Prostate gland (tissue), 2 donors: ENCODE data around the gene CASKIN1. TPM values are rescaled to one million over a fixed set of nuclear protein-coding genes. Genes with fewer than 3 reads are reported as not detected.

ENCODE experiments used
- DNase-seq: peaks from one replicate; pipeline ENCODE4 v3.0.0-alpha.2; 2019; ENCODE audit warnings: low spot score
- H3K27ac ChIP-seq, 2 donors: fragments of 200-600 bp; sonication (generic); 2 replicates each; pipeline ENCODE4 v1.5.1; 2017 to 2019
- H3K27me3 ChIP-seq: fragments of 200-600 bp; sonication (generic); replicated peaks from 2 replicates; pipeline ENCODE4 v1.5.1; 2019; ENCODE audit not compliant: insufficient read depth
- H3K36me3 ChIP-seq, 2 donors: fragments of 200-600 bp; sonication (generic); 1 replicate in 1 of 2; 2 replicates in 1 of 2; pipeline versions ENCODE4 v1.5.1 to v1.8.1; 2017 to 2019
- H3K4me1 ChIP-seq: fragments of 200-600 bp; sonication (generic); replicated peaks from 2 replicates; pipeline ENCODE4 v1.5.1; 2019
- H3K4me3 ChIP-seq, 2 donors: fragments of 200-600 bp; sonication (generic); 2 replicates each; pipeline ENCODE4 v1.5.1; 2017 to 2019
- H3K9me3 ChIP-seq: fragments of 200-600 bp; sonication (generic); 2 replicates; pipeline ENCODE4 v1.5.1; 2017
- CTCF ChIP-seq, 4 experiments: fragments of 200-600 bp in 2 of 4; fragments of 450-650 bp in 2 of 4; sonication (generic) in 2 of 4; IDR thresholded peaks; 1 replicate in 3 of 4; 2 replicates in 1 of 4; pipeline ENCODE4 v1.5.1; 2016 to 2019; ENCODE audit warnings: antibody characterized with exemption in 4 of 4, mild to moderate bottlenecking in 2 of 4, moderate library complexity in 2 of 4
- POLR2A ChIP-seq: fragments of 450-650 bp; IDR thresholded peaks from one replicate; pipeline ENCODE4 v1.6.1; 2016; ENCODE audit warnings: antibody characterized with exemption, mild to moderate bottlenecking
- POLR2AphosphoS5 ChIP-seq: sonication (generic); formaldehyde crosslinking; IDR thresholded peaks from one replicate; pipeline ENCODE4 v1.6.1; 2017; ENCODE audit warnings: antibody characterized with exemption
- WGBS: methylation state at CpG from one replicate; pipeline ENCODE4 v1.1.5; 2018; 5-methylcytosine and 5-hydroxymethylcytosine counted together
- intact Hi-C: fragments of 100-400 bp; cut with DNase I; formaldehyde crosslinking; loops from one replicate; pipeline ENCODE4 v1.14.2; 2022
- total RNA-seq, 2 donors: library from RNA; depleted of rRNA; stranded (reverse); fragments of >200 nt; gene quantifications; one replicate each; pipeline ENCODE4 v1.1.0, GENCODE V29; 2016

CASKIN1 gene
- total RNA-seq, 2 donors from 2014 or later: 0.77 to 5.3 TPM

- DNase-seq: no peak
- 68% methylated on average over 4 of the region's 4 CpGs for WGBS
- H3K9me3 ChIP-seq: no peaks in the 10 kb centered on the region
- H3K27ac ChIP-seq: no peak overlapping the region
- no peak overlapping the region for H3K4me3 ChIP-seq
- intact Hi-C loops: no loop called here
- H3K36me3 ChIP-seq: no peaks in the 10 kb centered on the region
- no peaks in the 10 kb centered on the region for H3K4me1 ChIP-seq
- no peaks in the 10 kb centered on the region for H3K27me3 ChIP-seq
- TF ChIP-seq CTCF (IDR thresholded peaks at IDR 0.05) (no peak), POLR2A (no peak), POLR2AphosphoS5 (no peak)
Observed at GRCh38 chr16:2198283-2198682, 1.9 kb upstream of the CASKIN1 start.

- no peak for TF ChIP-seq POLR2A
- no peak for TF ChIP-seq POLR2AphosphoS5
- no peak for TF ChIP-seq CTCF (IDR thresholded peaks at IDR 0.05)
- no peaks in the 10 kb centered on the region for H3K36me3 ChIP-seq
- H3K9me3 ChIP-seq: no peaks in the 10 kb centered on the region
- intact Hi-C loops: no loop called here
- no peak overlapping the region for H3K27ac ChIP-seq
- no peaks in the 10 kb centered on the region for H3K4me1 ChIP-seq
- DNase-seq: no peak
- 72% methylated on average over 6 of the region's 6 CpGs for WGBS
- H3K27me3 ChIP-seq: no peaks in the 10 kb centered on the region
- H3K4me3 ChIP-seq: no peak overlapping the region
Observed at GRCh38 chr16:2197765-2198164, 1.4 kb upstream of the CASKIN1 start.

- no peaks in the 10 kb centered on the region for H3K36me3 ChIP-seq
- H3K4me1 ChIP-seq: no peaks in the 10 kb centered on the region
- H3K27ac ChIP-seq: no peak overlapping the region
- H3K9me3 ChIP-seq: no peaks in the 10 kb centered on the region
- H3K4me3 ChIP-seq: peak overlapping the region; percentile 21 to 26
- TF ChIP-seq CTCF (IDR thresholded peaks at IDR 0.05) (no peak), POLR2A (no peak), POLR2AphosphoS5 (no peak)
- WGBS: 34% methylated on average over 24 of the region's 32 CpGs
- DNase-seq: no peak
- no peaks in the 10 kb centered on the region for H3K27me3 ChIP-seq
- intact Hi-C loops: no loop called here
Observed at GRCh38 chr16:2196981-2197511, 641 bp upstream of the CASKIN1 start.

GRCh38 chr16:2195322-2196161 lies 863 bp downstream of the CASKIN1 start:
- Histone ChIP-seq H3K27me3 (no peaks in the 10 kb centered on the region), H3K4me3 (peak overlapping the region; percentile 35 to 45), H3K36me3 (no peaks in the 10 kb centered on the region), H3K9me3 (no peaks in the 10 kb centered on the region), H3K27ac (no peak overlapping the region), H3K4me1 (no peaks in the 10 kb centered on the region)
- TF ChIP-seq POLR2A (no peak), POLR2AphosphoS5 (no peak), CTCF (IDR thresholded peaks at IDR 0.05) (no peak)
- WGBS: 2% methylated on average over 35 of the region's 49 CpGs
- no peak for DNase-seq
- intact Hi-C loops: no loop called here
